CD4-positive, alpha-beta T cell treated with Interferon alpha-2 for 1 hour (primary cell): Measurements from ENCODE around the gene PTCH2.

Experiments
- DNase-seq, 2 donors: peaks; one replicate each; pipeline ENCODE4 v3.0.0-alpha.2; 2020 to 2022

PTCH2 gene, protein sequence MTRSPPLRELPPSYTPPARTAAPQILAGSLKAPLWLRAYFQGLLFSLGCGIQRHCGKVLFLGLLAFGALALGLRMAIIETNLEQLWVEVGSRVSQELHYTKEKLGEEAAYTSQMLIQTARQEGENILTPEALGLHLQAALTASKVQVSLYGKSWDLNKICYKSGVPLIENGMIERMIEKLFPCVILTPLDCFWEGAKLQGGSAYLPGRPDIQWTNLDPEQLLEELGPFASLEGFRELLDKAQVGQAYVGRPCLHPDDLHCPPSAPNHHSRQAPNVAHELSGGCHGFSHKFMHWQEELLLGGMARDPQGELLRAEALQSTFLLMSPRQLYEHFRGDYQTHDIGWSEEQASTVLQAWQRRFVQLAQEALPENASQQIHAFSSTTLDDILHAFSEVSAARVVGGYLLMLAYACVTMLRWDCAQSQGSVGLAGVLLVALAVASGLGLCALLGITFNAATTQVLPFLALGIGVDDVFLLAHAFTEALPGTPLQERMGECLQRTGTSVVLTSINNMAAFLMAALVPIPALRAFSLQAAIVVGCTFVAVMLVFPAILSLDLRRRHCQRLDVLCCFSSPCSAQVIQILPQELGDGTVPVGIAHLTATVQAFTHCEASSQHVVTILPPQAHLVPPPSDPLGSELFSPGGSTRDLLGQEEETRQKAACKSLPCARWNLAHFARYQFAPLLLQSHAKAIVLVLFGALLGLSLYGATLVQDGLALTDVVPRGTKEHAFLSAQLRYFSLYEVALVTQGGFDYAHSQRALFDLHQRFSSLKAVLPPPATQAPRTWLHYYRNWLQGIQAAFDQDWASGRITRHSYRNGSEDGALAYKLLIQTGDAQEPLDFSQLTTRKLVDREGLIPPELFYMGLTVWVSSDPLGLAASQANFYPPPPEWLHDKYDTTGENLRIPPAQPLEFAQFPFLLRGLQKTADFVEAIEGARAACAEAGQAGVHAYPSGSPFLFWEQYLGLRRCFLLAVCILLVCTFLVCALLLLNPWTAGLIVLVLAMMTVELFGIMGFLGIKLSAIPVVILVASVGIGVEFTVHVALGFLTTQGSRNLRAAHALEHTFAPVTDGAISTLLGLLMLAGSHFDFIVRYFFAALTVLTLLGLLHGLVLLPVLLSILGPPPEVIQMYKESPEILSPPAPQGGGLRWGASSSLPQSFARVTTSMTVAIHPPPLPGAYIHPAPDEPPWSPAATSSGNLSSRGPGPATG

DNA sequence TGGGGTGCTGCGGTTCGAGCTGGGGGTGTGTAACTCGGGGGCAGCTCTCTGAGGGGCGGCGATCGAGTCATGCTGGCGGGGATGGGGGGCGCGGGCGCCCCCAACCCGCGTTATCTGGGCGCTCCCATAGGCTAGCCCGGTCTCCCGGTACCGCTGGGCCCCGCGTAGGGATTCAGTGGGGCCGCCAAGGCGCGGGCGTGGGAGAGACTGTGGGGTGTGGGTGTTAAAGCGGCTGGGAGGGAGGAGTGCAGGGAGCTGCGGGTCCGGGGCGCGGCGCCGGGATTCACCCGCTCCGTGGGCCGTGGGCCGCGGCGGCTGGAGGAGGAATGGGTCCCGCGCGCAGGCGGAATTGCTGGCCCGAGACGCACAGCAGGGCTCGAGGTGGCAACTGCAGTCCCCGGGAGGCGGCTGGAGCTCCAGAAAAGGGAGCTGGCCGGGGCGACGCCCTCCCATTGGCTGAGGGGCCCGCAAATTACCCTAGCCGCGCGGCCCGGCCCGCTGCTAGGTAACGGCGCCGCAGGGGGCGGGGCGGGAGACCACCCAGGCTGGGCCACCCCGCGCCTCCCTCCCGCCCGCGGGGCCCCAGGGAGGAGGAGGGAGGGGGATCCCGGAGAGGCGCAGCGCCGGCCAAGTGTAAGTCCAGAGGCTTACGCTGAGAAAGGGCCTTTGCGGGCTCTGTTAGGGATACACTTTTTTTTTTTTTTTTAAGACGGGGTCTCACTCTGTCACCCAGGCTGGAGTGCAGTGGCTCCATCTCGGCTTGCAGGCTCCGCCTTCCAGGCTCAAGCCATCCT lies at the start of gene PTCH2:
Gene PTCH2, minus strand, starts transcription at position 392 of the 794 bp plus-strand sequence. Its CDS starts 321 bp downstream, at position 71.
- DNase-seq, result peak in 1 of 2 donors; percentile 31

DNA sequence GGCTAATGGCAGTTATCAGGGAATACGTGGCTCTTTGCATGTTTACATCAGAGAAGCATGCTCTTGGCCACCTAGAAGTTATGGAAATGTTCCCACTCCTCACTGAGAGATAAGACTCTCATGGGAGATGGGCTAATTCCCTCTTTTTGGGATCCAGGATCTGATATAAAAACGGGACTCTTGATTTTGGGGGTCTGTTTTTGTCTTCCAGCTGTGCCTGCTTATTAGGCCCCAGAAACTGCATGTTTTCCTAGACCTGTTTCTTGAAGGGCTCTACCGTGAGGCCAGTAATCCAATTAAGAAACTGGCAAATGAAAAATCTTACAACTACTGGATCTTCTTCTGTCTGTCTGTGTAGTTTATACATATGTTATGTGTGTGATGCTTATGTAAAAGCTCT lies 47.0 kb upstream of the PTCH2 start:
- no peak for DNase-seq

DNA sequence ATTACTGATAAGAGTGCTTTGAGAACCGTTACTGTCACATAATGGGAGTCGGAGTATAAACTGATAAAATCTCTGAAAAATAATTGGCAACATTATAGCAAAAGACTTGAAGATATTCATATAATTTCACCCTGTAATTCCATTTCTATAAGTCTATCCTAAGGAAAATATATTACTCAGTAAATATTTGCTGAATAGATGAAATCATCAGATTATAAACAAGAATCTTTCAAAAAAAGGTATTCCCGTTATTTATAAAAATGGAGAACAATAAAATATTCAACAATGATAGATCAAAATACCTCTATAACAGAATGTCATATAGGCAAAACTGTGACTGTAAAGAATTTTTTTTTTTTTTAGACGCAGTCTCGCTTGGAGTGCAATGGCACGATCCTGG lies 42.4 kb upstream of the PTCH2 start:
- DNase-seq, result no peak

DNA sequence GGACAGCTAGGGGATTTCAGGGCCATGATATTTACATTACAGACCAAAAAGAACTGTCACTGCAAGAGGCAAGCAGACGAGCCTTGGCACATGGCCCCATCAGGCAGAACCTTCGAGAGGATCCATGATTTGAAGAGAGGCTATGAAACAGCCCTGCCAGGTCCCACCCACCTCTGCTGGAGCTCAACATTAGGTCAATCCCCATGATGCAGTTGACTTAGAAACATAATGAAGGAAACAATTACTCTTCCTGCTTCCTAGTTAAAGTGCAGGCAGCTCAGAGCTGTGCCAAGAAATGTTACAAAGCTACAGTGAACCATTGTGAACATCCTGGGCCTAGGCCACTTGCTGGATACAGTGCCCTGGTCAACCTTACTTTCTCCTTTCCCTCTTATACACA lies 41.7 kb upstream of the PTCH2 start:
- DNase-seq, result no peak

DNA sequence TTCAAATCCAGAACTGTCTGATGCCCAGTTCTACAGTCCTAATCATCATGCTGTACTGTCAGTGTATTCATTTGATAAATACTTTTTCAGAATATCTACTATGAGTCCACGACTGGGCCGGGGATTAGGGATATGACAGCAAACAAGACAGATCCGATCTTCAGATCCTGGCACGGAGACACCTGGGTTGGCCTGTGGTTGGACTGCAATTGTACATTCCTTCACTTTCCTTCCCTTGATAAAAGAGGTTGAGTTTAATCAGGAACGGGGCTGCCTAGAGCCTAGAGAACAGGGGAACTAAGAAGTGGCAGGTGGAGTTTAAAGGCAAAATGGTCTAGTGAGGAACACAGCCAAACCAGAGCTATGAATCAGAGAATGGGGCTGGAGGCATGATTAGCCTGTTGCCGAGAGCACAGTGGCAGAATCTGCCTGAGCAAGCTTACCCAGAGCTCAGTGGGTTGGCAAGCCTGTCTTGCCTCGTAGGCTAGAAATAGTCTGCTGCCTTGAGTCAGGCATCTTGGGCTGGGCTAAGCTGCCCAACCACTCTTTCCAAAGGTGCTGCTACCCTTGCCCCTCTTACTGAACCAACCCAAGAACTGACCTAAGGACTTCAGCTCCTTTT lies 38.1 kb upstream of the PTCH2 start:
- DNase-seq, result no peak

DNA sequence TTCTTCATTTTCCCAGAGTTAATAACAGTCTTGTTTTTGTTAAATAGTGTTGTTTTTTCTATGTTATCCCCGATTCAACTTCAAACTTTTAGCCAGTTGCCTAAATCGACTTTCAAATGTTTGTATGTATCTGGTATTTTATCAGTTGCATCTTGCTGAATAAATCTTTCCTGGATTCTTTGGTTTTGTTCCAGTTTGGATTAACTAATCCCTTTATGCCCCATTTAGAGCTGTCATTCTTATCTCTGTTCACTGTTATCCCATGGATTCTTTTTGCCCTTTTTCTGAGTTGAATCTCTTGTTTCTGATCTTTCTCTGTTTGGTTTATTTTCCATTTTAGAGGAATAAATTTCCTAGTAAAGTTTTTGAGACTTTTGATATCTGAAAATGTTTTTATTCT lies 31.1 kb upstream of the PTCH2 start:
- DNase-seq, result no peak

DNA sequence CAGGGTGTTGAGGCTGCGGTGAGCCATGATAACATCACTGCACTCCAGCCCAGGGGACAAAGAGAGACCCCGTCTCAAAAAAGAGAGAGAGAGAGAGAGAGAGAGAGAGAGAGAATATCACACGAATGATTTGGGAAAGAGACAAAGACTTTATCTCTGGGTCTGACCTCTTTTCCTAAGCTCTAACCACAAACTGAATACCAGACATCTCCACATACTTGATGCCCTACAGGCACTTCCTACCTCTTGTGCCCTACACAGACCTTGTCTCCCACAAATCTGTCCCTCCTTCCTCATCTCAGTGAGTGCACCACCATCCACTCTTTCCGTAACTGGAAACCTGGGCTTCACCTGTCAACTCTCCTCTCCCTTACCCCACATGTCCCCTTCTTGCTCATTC lies 27.0 kb upstream of the PTCH2 start:
- no peak for DNase-seq

DNA sequence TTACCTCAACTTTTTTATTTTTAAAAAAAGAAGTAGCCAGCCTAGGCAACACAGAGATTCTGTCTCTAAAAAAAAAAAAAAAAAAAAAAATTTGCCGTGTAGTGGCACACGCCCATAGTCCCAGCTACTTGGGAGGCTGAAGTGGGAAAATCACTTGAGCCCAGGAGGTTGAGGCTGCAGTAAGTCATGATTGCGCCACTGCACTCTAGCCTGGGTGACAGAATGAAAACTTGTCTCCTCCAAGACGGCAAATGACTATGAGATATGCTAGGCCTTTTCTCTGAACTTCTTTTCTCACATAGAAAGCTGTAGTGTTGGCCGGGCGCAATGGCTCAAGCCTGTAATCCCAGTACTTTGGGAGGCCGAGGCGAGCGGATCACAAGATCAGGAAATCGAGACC lies 24.7 kb upstream of the PTCH2 start:
- no peak for DNase-seq

DNA sequence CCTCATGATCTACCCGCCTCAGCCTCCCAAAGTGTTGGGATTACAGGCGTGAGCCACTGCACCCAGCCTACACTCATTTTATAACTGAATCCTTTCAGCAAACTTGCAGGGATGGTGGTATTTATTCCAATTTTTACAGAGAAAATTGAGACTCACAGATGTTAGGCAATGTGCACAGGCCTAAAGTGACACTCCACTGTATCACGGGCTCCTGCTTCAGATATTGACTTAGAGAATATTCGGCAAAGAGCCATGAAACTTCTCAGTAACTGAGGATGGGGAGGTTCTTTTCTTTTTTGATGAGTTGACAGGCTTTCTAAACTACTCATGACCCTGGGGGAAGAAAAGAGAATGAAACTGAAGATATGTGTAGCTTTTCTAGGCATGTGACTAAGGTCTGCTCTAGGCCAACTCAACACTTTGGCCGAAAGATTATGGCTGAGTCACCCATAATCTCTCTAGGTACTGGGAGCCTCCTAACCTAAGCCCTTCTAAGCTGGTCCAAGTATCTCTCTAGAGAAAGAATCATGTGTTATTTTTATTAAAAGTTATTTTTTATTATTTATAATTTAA lies 19.9 kb upstream of the PTCH2 start:
- no peak for DNase-seq

DNA sequence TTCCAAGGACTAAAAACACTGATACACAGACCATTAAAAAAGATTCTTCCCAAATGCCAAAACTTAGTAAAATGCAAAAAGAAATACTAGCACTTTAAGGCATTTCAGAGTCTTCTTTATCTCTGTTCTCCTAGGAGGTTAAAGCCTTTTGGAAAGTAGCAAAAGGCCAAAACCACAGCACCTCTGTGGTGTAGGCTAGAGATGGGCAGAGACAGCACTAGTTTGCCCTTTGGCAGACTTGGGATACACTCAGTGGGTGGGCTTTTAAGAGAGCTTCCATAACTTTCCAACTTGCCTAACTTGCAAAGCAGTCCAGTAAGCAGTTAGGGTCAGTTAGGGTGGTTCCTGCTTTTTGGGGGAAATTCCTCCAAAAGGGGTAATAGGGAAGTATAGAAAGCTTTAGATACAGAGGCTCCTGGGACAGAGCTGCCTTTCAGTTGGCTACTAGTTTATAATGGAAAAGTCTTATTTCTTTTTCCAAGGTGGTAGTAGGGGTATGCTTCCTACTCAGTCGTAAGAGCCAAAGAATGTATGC lies 17.9 kb upstream of the PTCH2 start:
- DNase-seq, result no peak

DNA sequence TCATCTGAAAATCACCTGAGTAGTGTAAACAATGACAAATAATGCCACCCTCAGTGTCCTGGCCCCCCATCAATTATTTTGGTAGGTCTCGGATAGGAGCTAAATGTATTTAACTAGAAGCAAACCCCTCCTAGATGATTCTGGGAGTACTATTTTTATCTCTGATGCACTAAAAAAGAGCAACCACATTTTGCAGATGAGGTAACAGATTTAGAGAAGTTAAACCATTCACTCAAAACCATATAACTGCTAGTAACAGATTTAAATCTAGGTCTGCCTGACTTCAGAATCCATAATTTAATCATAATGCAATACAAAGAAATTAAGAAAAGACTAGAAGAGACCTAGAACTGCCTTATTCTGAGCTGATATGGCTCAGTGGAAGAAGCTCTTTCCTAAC lies 17.3 kb upstream of the PTCH2 start:
- no peak for DNase-seq

DNA sequence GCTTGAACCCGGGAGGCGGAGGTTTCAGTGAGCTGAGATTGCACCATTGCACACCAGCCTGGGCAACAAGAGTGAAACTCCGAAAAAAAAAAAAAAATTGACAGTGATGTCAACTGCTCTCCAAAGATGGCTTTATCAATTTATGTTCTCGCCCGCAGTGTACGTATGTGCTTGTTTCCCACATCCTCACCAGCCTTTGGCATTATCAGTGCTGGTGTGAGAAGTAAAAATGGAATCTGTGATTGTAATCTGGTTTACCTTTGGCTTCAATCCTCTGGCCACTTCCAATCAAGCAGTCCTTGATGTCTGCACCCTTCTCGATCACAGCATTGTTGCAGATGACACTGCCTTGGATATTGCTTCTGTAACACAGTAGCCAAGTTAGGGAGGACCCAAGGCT lies 14.4 kb upstream of the PTCH2 start:
- no peak for DNase-seq

DNA sequence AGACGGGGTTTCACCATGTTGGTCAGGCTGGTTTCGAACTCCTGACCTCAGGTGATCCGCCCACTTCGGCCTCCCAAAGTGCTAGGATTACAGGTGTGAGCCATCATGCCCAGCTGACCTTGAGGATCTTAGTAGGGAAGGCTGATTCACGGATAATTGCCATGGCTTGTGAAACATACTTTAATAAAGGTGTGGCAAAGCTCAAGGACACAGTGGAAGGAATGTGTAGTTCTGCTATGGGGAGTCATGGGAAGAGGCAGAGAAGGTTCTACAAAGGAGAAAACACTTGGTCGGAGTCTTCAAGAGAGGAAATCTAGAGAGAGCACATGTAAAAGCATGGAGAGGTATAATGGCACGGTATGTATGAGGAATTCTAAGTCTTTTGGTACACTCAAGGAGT lies 12.7 kb upstream of the PTCH2 start:
- DNase-seq, result no peak

DNA sequence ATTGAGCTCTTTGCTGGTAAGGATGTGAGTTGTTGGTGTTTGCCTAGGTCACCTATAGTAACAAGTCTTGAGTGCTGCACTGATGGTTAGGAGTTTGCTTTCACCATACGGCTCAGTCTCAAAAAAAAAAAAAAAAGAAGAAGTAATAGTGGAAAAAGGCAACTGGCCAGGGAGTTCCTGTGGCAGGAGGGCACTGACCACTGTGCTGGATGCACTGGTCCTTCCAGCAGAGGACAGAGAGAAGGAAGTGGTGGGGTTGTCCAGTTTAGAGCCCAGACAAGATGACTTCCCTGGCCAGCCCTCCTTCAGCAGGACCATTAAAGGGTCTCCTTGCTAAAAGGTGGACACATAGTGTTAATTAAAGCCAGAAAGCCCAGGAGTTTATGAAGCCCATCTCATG lies 11.9 kb upstream of the PTCH2 start:
- no peak for DNase-seq

DNA sequence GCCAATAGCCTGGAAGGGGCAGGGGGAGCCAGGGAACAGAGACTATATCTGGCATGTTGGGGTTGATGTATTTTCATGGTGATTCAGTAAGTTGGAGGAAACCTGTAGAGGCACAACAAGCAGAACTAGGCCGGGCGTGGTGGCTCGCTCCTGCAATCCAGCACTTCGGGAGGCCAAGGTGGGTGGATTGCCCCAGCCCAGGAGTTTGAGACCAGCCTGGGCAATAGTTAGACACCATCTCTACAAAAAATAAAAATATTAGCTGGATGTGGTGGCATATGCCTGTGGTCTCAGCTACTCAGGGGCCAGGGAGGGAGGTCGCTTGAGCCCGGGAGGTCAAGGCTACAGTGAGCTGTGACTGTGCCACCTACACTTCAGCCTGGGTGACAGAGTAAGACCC lies 10.1 kb upstream of the PTCH2 start:
- DNase-seq, result no peak

DNA sequence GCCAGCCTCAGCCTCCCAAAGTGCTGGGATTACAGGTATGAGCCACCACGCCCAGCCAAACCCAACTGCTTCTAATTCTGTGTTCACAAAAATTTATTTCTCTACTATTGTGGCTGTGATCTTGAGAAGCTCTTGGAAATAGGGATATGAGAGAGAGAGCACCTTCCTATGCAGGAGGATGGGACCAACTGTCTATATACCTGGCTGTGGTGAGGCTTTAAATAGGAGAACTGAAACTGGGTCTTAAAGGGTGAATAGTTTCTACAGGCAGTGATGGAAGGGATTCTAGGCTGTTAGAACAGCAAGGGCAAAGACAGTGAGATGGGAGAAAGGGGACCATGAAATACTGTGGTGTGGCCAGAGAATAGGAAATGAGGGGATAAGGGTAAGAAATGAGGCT lies 8.3 kb upstream of the PTCH2 start:
- no peak for DNase-seq

DNA sequence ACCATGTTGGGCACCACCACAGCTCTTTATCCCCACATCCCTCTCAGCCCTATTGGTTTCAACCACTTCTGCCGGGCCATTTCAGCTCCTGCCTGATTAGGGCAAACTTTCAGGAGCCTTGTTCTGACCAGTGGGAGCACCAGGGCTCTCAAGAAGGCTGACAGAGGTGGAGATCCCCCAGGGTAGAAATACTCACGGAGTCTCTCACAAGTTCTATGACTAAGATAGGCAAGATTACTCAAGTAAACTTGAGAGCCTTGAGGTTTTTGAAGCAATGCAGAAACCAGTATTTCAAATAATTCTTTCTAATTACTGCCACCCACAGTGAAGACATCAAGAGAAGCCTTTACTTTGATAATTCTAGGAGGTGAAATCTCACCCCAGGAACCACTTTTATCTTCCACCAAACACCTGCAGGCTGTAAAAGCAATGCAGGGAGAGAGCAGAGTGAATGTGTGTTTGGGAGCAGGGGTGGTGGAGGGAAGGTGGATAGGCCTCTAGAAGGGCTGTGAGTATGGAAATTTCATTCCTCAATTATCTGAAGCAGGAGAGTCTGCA lies 6.6 kb upstream of the PTCH2 start:
- no peak for DNase-seq

DNA sequence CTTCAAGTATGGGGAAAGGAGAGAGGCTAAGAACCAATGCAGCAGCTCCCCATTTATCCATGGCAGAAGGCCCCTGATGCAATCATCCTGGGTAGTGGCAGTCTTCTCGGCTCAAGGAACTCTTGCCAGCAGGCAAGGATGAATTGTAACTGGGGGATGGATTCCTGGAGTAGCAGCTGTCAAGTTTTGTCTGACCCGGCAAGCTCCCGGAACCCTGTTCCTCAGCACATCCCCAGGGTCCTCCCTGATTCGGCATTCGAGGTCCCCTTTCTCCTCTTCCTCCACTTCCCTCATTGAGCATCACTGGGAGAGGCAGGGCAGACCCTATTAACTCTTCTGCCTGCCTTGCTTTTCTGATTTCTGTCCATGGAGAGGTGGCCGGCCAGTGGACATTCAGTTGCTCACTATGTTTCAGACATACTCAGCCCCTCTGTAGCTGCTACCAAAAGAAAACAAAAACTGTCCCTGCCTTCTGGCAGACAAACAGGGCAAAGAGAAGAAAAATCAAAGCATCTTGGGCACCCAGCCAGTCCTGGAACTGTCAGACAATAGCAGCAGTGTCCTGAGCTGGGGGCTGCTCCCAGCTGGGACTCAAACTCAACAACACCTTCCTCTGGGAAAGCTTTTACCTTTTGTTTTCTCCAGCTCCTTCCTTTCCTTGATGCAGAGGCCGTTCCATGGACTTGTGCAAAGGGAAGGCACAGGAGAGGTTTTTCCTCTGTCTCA lies 5.6 kb upstream of the PTCH2 start:
- no peak for DNase-seq

DNA sequence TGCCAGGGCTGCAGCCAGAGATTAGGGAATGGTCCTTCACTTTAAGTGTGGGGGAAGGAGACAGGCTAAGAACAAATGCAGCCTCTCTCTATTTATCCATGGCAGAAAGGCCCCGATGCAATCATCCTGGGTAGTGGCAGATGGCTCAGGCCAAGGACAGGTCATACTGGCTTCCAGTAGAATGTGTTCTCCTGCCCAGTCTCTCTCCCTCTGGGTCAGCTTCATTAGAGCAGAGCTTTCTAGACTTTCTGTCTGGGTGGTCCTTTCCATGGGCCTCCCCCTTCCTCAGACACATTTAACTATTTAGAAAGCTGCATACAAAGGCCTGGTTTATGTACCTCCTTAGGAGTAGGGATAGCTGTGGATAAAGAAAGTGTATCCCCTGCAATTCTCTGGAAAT lies 4.8 kb upstream of the PTCH2 start:
- no peak for DNase-seq

DNA sequence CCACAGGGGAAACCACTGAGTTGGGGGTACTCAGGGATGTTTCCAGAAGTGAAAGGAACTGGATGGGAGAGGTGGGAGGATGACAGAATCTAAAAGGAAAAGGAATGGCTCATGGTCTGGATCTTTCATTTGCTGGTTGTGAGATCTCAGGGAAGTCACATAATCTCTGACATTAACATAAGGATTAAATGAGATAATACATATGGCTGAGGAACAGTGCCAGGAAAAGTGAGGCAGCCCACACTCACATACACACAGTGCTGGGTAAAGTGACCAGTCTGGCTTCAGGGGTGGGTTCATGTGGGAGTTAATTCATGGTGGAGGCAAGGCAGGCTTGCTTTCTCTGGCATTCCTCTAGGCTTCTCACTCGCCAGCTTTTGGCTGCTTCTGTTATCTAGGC lies 3.9 kb upstream of the PTCH2 start:
- no peak for DNase-seq

DNA sequence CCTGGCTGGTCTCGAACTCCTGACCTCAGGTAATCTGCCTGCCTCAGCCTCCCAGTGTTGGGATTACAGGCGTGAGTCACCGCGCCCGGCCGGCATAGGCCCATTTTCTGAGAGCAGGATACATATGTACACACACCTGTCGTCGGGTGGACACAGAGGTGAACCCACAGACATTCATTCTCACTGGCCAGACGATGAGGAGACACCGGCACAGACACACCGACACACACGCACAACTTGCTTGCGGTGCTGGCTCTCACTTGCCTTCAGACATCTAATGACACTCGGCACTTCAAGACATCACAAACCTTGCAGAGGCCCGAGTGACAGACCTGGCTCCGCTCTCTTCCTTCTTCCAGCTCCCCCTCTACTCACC lies 579 bp downstream of the PTCH2 start:
- no peak for DNase-seq
